Kidney (tissue), 14 donors: Measurements from ENCODE around the gene RPUSD1. TPM values are rescaled to one million over a fixed set of nuclear protein-coding genes. Genes with fewer than 3 reads are reported as not detected.

Source experiments
- DNase-seq, 5 donors: peaks; one replicate each; pipeline ENCODE4 v3.0.0-alpha.2; 2013 to 2020
- FAIRE-seq: peaks from 2 replicates; lab custom pipeline; 2012; peaks lifted over from hg19 to GRCh38; lab: Jason Lieb, UNC
- H3K27ac ChIP-seq, 2 donors: one replicate each; pipeline ENCODE4 v1.7.0; 2013; ENCODE audit warnings: low read depth in 2 of 2, low read length in 2 of 2, inconsistent platforms in 1 of 2
- H3K27me3 ChIP-seq: one replicate; pipeline ENCODE4 v1.7.1; 2013; ENCODE audit warnings: low read length, inconsistent platforms; ENCODE audit not compliant: control insufficient read depth, insufficient read depth
- H3K36me3 ChIP-seq, 3 donors: one replicate each; pipeline versions ENCODE4 v1.7.0 to v1.7.1; 2013; ENCODE audit warnings: low read length in 3 of 3, control low read depth in 1 of 3, inconsistent platforms in 1 of 3; ENCODE audit not compliant: insufficient read depth in 3 of 3, control insufficient read depth in 2 of 3
- H3K4me1 ChIP-seq, 3 donors: one replicate each; pipeline versions ENCODE4 v1.7.0 to v1.7.1; 2013; ENCODE audit warnings: low read length in 3 of 3, inconsistent platforms in 1 of 3, low read depth in 1 of 3; ENCODE audit not compliant: control insufficient read depth in 2 of 3, insufficient read depth in 2 of 3
- H3K4me3 ChIP-seq, 3 donors: one replicate each; pipeline versions ENCODE4 v1.7.0 to v1.8.1; 2013; ENCODE audit warnings: low read length in 3 of 3, control low read depth in 1 of 3, inconsistent platforms in 1 of 3
- H3K9ac ChIP-seq, 3 donors: one replicate each; pipeline versions ENCODE4 v1.7.0 to v1.7.1; 2013; ENCODE audit warnings: low read length in 3 of 3, control low read depth in 1 of 3, inconsistent platforms in 1 of 3
- H3K9me3 ChIP-seq, 3 donors: one replicate each; pipeline versions ENCODE4 v1.7.0 to v1.7.1; 2013; ENCODE audit warnings: low read length in 3 of 3, control low read depth in 1 of 3, inconsistent platforms in 1 of 3; ENCODE audit not compliant: control insufficient read depth in 2 of 3, insufficient read depth in 1 of 3
- intact Hi-C: fragments of 100-400 bp; cut with DNase I; formaldehyde crosslinking; loops from one replicate; pipeline ENCODE4 v1.11.1; 2022
- polyA plus RNA-seq: library from polyadenylated mRNA; stranded (reverse); fragments of 350-450 nt; fragmentation: Illumina TruSeq; extraction: RNeasy Lipid Tissue Mini Kit (QIAGEN cat#74804); gene quantifications from one replicate; pipeline ENCODE4 v1.2.3, GENCODE V29; 2014; ENCODE audit warnings: low read depth, low replicate concordance; ENCODE audit not compliant: insufficient read depth
- total RNA-seq: library from RNA; stranded (reverse); fragmentation: NEBNext Ultra II Directional; extraction: Animal tissue kit (Norgen Biotek cat#: 25700); gene quantifications from one replicate; pipeline ENCODE4 v1.2.1, GENCODE V29; 2021
- TF ChIP-seq, protein P1 (sequence below): IDR thresholded peaks from 3 replicates; pipeline ENCODE4 v1.5.1; 2012; ENCODE audit warnings: mild to moderate bottlenecking, moderate library complexity, borderline replicate concordance; ENCODE audit not compliant: insufficient read depth; ENCODE audit errors: extremely low read depth
- donor health status: control.
- donor health status: control.
- donor health status: control.
- donor health status: control.
- donor health status: control.
- donor health status: DM: yes; HTN: yes; CAD: no.
- donor health status: Normal renal cell carcinoma (clear cell type).

RPUSD1 gene
- total and polyA plus RNA-seq, 2 donors from 2014 or later: 15.1 to 16.9 TPM

DNA sequence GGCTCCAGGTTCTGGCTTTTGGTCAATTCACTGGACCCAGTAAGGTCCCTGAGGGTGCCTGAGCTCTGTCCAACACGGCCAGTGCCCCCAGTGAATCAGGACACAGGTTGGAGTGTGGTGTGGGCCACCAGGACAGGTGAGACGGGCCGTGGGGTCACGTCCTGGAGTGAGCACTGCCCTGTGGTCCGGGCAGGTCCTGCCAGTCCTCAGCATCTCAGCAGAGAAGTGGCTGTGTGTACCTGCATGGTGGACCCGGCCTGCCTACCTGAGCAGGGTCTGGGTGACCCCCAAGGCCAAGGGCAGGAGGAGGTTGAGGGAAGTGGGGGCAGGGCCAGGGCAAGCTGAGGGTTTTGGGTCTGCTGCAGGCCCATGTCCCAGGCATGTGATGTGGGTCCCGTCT is 14.3 kb upstream of the RPUSD1 start:
- Histone ChIP-seq H3K27ac (no peak overlapping the region), H3K4me1 (no peaks in the 10 kb centered on the region), H3K9me3 (no peaks in the 10 kb centered on the region), H3K4me3 (no peak overlapping the region), H3K27me3 (peaks cover 6% of the 10 kb centered on the region), H3K9ac (no peak overlapping the region), H3K36me3 (no peaks in the 10 kb centered on the region)
- TF ChIP-seq, protein P1, sequence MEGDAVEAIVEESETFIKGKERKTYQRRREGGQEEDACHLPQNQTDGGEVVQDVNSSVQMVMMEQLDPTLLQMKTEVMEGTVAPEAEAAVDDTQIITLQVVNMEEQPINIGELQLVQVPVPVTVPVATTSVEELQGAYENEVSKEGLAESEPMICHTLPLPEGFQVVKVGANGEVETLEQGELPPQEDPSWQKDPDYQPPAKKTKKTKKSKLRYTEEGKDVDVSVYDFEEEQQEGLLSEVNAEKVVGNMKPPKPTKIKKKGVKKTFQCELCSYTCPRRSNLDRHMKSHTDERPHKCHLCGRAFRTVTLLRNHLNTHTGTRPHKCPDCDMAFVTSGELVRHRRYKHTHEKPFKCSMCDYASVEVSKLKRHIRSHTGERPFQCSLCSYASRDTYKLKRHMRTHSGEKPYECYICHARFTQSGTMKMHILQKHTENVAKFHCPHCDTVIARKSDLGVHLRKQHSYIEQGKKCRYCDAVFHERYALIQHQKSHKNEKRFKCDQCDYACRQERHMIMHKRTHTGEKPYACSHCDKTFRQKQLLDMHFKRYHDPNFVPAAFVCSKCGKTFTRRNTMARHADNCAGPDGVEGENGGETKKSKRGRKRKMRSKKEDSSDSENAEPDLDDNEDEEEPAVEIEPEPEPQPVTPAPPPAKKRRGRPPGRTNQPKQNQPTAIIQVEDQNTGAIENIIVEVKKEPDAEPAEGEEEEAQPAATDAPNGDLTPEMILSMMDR: no peak
- FAIRE-seq (no peak), DNase-seq (peak in 1 of 5 donors; percentile 39)
- intact Hi-C loops: no loop called here

DNA sequence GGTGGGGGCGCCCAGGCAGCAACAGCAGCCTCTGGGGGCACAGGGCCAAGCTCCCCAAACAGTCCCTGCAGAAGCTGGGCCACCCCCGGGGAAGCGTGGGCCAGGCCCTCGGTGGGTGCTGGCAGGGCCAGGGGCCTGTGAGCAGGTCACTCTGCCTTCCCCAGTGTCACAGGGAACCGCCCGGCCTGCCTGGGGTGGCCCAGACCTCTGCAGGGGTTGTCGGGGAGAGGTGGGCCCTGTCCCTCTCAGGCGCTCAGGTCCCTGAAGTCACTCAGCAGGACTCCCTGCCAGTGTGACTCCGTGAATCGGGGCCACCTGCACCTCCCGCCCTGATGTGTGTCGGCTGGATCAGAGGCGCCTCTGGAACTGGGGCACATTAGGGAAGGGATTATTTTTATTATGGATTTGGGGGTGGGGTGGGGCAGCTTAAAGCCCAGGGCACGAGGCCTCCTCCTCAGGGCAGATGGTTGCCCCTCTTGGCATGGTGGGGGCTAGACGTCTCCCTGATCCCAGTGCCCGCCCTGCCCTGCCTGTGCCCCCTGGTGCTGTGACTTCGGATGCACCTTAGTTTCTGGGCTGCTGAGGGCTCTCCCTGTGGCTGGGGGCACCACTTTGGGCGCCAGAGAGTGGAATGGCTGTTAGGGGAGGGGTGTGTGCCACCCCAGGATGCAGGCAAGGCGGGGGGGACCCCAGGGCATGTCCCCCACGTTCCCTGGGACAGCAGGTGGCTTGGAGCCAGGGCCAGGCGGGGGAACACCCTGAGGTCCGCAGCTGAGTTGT is 13.6 kb upstream of the RPUSD1 start:
- no peak overlapping the region for H3K9ac ChIP-seq
- DNase-seq (no peak), FAIRE-seq (no peak)
- H3K36me3 ChIP-seq: no peaks in the 10 kb centered on the region
- no peaks in the 10 kb centered on the region for H3K4me1 ChIP-seq
- H3K4me3 ChIP-seq: no peak overlapping the region
- intact Hi-C loops: no loop called here
- H3K27ac ChIP-seq: no peak overlapping the region
- peaks cover 6% of the 10 kb centered on the region for H3K27me3 ChIP-seq
- H3K9me3 ChIP-seq: no peaks in the 10 kb centered on the region
- TF ChIP-seq, protein P1: no peak

DNA sequence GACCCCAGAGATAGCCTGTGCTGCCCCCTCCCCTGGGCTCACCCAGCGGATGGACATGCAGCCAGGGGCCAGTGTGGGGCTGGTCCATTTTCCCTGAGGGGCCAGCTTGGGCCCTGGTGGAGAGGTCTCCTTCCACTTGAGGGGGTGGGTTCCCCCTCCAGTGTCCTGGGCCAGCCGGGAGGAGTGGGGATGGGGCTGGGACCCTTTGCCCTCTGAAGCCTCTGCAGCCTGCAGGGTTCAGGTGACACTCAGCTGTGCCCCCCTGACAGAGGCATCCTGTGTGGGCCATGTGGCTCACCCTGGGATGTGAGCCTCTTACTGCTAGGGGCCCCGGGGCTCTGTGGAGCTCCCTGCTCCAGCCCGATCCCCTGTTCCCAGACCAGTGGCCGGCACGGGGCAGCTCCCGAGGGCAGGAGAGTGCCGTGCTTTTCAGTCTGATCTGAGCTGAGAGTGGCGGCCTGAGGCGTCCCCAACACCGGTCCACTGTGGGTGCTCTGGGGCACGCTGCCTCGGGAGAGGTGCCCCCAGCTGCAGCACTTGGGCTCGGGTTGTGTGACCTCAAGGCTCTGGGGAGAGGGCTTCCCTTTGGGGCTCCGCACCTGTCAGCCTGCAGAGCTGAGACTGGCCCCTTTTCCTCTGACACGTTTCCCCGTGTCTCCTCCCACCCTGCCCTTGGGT is 12.8 kb upstream of the RPUSD1 start:
- no peak for DNase-seq
- TF ChIP-seq, protein P1: no peak
- Histone ChIP-seq H3K9ac (no peak overlapping the region), H3K27me3 (peaks cover 6% of the 10 kb centered on the region), H3K4me1 (no peaks in the 10 kb centered on the region), H3K36me3 (no peaks in the 10 kb centered on the region), H3K27ac (no peak overlapping the region), H3K4me3 (no peak overlapping the region), H3K9me3 (no peaks in the 10 kb centered on the region)
- intact Hi-C loops: no loop called here
- FAIRE-seq: no peak
